Measurements from ENCODE around the gene HGS. TPM values are rescaled to one million over a fixed set of nuclear protein-coding genes. Genes with fewer than 3 reads are reported as not detected.

Gene HGS
- total and polyA plus RNA-seq, 2 experiments from 2014 or later = 106 to 166 TPM

DNA sequence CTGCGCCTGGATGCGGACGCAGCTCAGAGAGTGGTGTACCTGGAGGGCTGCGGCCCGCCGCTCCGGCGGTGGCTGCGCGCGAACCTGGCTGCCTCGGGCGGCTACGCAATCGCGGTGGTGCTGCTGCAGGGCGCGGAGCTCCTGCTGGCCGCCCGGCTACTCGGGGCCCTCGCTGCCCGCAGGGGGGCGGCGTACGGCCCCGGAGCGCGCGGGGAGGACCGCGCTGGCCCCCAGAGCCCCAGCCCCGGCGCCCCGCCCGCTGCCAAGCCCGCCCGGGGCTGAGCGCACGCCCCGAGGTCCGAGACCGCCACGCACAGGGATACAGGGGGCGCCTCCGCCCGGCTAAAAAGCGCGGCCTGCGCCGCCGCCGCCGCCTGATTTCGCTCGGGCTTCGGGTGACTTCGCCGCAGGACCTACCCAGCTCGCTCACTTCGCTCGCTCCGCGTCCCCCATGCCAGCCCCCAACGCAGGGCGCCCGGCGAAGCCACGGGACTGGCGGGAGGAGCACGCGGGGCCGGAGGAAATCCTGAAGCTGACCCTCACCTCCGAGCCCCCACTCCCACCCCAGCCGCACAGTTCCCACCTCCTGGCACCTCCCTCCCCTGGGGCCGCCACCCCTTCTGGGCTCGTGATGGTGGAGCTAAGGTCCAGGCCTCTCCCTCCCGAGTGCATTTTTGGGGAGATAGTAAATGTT is 35.7 kb upstream of the HGS start:
- in situ Hi-C loops (cut with MboI) = no loop called here
- TF ChIP-seq EZH2 (IDR thresholded peaks at IDR 0.05; ENCODE audit: insufficient read depth, poor library complexity, severe bottlenecking) (peak; percentile 38), EZH2phosphoT487 (IDR thresholded peaks at IDR 0.05; ENCODE audit: insufficient read depth, low read depth) (no peak)
- 6 to 8% methylated on average over 27 to 38 of the region's 78 CpGs for whole genome bisulfite sequencing, 2 experiments (ENCODE audit: low coverage in 1 of 2, low lambda C conversion rate in 2 of 2, missing lambda C conversion rate in 2 of 2)
- Histone ChIP-seq H3K9ac (no peak overlapping the region), H3K4me2 (ENCODE audit: unreplicated experiment) (peak overlapping the region; percentile 20), H4K20me1 (ENCODE audit: insufficient read depth) (no peaks in the 10 kb centered on the region), H3K36me3 (ENCODE audit: low read depth) (no peaks in the 10 kb centered on the region), H3K4me1 (ENCODE audit: insufficient read depth) (0 out of 2 replicates have a peak, but pooled peaks cover 3% of the 10 kb centered on the region), H3K9me2 (ENCODE audit: insufficient read depth) (no peaks in the 10 kb centered on the region), H3F3A (ENCODE audit: insufficient read depth) (no peaks in the 10 kb centered on the region), H2AFZ (no peak overlapping the region), H3K27me3 (replicated peaks; ENCODE audit: insufficient read depth) (peaks cover 15% of the 10 kb centered on the region; the same call in 1 of the 2 replicates), H3K27ac (no peak overlapping the region), H3K9me3 (ENCODE audit: low read depth) (no peaks in the 10 kb centered on the region), H3K4me3 (0 out of 2 replicates have a peak overlapping the region, but pooled peaks have one; percentile 37), H3K79me2 (ENCODE audit: insufficient read depth) (no peaks in the 10 kb centered on the region)
- DNase-seq = peak; percentile 33

DNA sequence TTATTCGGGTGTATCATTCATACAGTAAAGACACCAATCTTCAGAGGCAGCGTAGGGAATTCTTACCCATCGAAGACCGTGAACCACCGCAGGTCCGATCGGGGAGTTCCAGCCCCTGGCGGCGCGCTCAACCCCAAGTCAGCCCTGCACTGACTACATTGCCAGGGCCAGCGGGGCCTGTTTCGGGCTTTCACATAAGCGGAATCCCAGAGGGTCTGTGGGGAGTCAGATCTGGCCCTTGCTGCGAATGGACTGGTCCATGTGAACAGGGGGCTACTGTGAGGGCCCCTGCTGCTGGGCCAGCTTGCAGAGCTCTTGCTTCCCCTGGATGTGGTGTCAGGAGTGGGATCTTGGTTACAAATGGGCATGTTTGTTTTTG is 35.1 kb upstream of the HGS start:
- Histone ChIP-seq H3K9me3 (ENCODE audit: low read depth) (no peaks in the 10 kb centered on the region), H4K20me1 (ENCODE audit: insufficient read depth) (no peaks in the 10 kb centered on the region), H2AFZ (no peak overlapping the region), H3K27me3 (replicated peaks; ENCODE audit: insufficient read depth) (peaks cover 15% of the 10 kb centered on the region; the same call in 1 of the 2 replicates), H3K4me1 (ENCODE audit: insufficient read depth) (0 out of 2 replicates have a peak, but pooled peaks cover 3% of the 10 kb centered on the region), H3K4me3 (no peak overlapping the region), H3K4me2 (ENCODE audit: unreplicated experiment) (no peak overlapping the region), H3K9me2 (ENCODE audit: insufficient read depth) (no peaks in the 10 kb centered on the region), H3K27ac (no peak overlapping the region), H3F3A (ENCODE audit: insufficient read depth) (no peaks in the 10 kb centered on the region), H3K9ac (no peak overlapping the region), H3K79me2 (ENCODE audit: insufficient read depth) (no peaks in the 10 kb centered on the region), H3K36me3 (ENCODE audit: low read depth) (no peaks in the 10 kb centered on the region)
- WGBS, 2 experiments (ENCODE audit: low coverage in 1 of 2, low lambda C conversion rate in 2 of 2, missing lambda C conversion rate in 2 of 2) = 71 to 84% methylated on average over 14 of the region's 14 CpGs
- TF ChIP-seq EZH2 (IDR thresholded peaks at IDR 0.05; ENCODE audit: insufficient read depth, poor library complexity, severe bottlenecking) = no peak
- TF ChIP-seq EZH2phosphoT487 (IDR thresholded peaks at IDR 0.05; ENCODE audit: insufficient read depth, low read depth) = no peak
- no peak for DNase-seq
- in situ Hi-C loops (cut with MboI) = no loop called here

DNA sequence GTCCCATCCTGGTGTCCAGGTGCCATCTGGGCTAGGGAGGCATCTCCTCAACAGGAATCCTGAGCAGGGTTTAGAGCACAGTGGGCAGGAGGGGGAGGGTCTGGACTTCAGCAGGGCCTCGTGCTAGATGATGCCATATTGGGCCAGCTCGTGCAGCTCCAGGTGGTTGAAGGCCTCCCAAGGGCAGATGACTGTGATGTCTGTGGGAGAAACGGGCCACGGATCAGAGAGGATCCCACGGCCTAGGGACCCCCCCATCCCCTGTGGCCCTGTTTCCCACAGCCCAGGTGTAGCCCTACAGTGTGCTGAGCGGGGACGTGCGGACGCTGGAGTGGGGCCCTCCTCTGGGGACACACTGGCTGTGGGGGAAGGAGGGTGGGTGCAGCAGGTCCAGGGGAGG is 32.9 kb upstream of the HGS start:
- TF ChIP-seq EZH2 (IDR thresholded peaks at IDR 0.05; ENCODE audit: insufficient read depth, poor library complexity, severe bottlenecking) = no peak
- no peaks in the 10 kb centered on the region for H3F3A ChIP-seq (ENCODE audit: insufficient read depth)
- no peaks in the 10 kb centered on the region for H3K9me2 ChIP-seq (ENCODE audit: insufficient read depth)
- H3K27ac ChIP-seq = no peak overlapping the region
- 0 out of 2 replicates have a peak, but pooled peaks cover 3% of the 10 kb centered on the region for H3K4me1 ChIP-seq (ENCODE audit: insufficient read depth)
- in situ Hi-C loops (cut with MboI) = loop anchor here (10.0 kb wide), 1 partner anchor 56 kb away; no protein-coding TSS in a partner anchor
- no peaks in the 10 kb centered on the region for H3K36me3 ChIP-seq (ENCODE audit: low read depth)
- DNase-seq = no peak
- H3K4me3 ChIP-seq = no peak overlapping the region
- H3K9me3 ChIP-seq (ENCODE audit: low read depth) = no peaks in the 10 kb centered on the region
- no peak overlapping the region for H3K4me2 ChIP-seq (ENCODE audit: unreplicated experiment)
- WGBS, 2 experiments (ENCODE audit: low coverage in 1 of 2, low lambda C conversion rate in 2 of 2, missing lambda C conversion rate in 2 of 2) = 52 to 69% methylated on average over 7 to 9 of the region's 9 CpGs
- H4K20me1 ChIP-seq (ENCODE audit: insufficient read depth) = no peaks in the 10 kb centered on the region
- H3K27me3 ChIP-seq (replicated peaks; ENCODE audit: insufficient read depth) = peaks cover 15% of the 10 kb centered on the region; the same call in 1 of the 2 replicates
- no peaks in the 10 kb centered on the region for H3K79me2 ChIP-seq (ENCODE audit: insufficient read depth)
- no peak overlapping the region for H3K9ac ChIP-seq
- no peak overlapping the region for H2AFZ ChIP-seq

DNA sequence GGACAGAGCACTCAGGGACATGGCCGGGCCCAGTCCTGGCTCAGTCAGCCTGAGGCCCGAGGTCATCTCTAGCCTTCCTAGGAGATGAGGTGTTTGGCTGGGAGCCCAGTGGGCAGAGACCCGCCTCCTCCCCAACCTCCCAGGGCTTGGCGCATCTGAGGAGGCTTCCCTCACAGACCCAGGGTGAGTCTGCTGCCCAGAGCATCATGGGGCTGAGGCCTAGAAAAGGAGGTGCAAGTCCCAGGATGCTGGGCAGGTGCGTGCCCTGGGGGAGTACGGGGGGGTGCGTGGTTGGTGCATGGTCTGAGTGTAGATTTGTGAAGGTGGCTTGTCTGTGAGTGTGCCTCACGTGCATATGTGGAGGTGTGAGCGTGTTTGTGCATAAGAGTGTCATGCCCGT is 32.1 kb upstream of the HGS start:
- H2AFZ ChIP-seq = no peak overlapping the region
- no peak overlapping the region for H3K4me2 ChIP-seq (ENCODE audit: unreplicated experiment)

More for the DNA sequence above, 32.1 kb upstream of the HGS start:
- Histone ChIP-seq H3F3A (ENCODE audit: insufficient read depth) (no peaks in the 10 kb centered on the region), H3K36me3 (ENCODE audit: low read depth) (no peaks in the 10 kb centered on the region), H3K9me2 (ENCODE audit: insufficient read depth) (no peaks in the 10 kb centered on the region), H3K9ac (no peak overlapping the region; the same call in 1 of the 2 replicates), H3K27me3 (replicated peaks; ENCODE audit: insufficient read depth) (peaks cover 15% of the 10 kb centered on the region; the same call in 1 of the 2 replicates), H3K79me2 (ENCODE audit: insufficient read depth) (no peaks in the 10 kb centered on the region), H3K4me3 (no peak overlapping the region), H3K9me3 (ENCODE audit: low read depth) (no peaks in the 10 kb centered on the region), H3K27ac (no peak overlapping the region), H4K20me1 (ENCODE audit: insufficient read depth) (no peaks in the 10 kb centered on the region), H3K4me1 (ENCODE audit: insufficient read depth) (0 out of 2 replicates have a peak, but pooled peaks cover 3% of the 10 kb centered on the region)
- peak; percentile 90 for DNase-seq
- in situ Hi-C loops (cut with MboI) = loop anchor here (10.0 kb wide), 1 partner anchor 57 kb away; no protein-coding TSS in a partner anchor
- WGBS, 2 experiments (ENCODE audit: low coverage in 1 of 2, low lambda C conversion rate in 2 of 2, missing lambda C conversion rate in 2 of 2) = 55% methylated on average over 10 of the region's 10 CpGs
- no peak for TF ChIP-seq EZH2 (IDR thresholded peaks at IDR 0.05; ENCODE audit: insufficient read depth, poor library complexity, severe bottlenecking)
- TF ChIP-seq EZH2phosphoT487 (IDR thresholded peaks at IDR 0.05; ENCODE audit: insufficient read depth, low read depth) = no peak
